Tongue (tissue), 2 donors: ENCODE measurements around the gene GRIK2. TPM values are rescaled to one million over a fixed set of nuclear protein-coding genes. Genes with fewer than 3 reads are reported as not detected.
A peak's percentile ranks its signal among the peaks of the same experiment; 100 is the strongest.

ENCODE experiments used
- DNase-seq: peaks from one replicate; pipeline ENCODE4 v3.0.0-alpha.2; 2015
- total RNA-seq: library from RNA; depleted of rRNA; stranded (reverse); fragments of >200 nt; gene quantifications from one replicate; pipeline ENCODE4 v1.2.3, GENCODE V29; 2014

GRIK2 gene
- total RNA-seq, 1 donor from 2014 or later: 3.1 TPM

DNA sequence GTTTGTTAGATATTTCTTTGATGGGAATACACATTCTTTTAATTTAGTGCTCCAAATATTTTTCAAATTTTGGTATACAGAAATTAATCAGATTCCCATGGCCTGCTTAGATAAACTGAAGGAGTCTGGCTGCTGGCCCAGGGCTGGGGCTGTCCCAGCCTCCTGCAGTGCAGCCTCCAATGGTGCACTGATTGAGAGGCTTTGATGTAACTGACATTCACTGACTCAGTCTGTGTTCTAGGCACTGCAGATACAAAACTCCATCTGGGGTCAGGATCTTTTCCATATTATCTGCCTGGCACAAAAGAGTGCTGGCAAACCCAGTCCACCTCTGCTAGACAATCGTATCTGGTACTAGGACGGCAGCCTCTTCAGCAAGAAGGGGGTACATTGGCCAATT lies 64.8 kb downstream of the GRIK2 start:
- no peak for DNase-seq

DNA sequence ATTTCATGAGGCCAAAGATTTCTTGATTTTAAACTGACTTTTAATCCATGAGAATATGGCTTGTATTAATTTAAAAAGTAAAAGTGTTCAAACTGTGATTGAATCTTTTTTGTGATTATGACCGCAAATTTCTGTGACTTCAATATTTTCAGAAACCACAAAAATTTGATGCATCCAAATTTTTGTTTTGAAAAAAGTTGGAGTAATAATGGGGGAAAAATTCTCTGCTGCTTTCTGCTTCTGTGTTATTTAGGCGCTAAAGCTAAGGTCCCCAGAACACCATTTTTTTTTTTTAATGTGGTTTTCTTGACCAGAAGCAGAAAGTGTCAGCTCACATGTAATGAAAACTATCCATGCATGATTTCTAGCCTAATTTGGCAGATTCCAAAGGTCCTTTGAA lies 65.3 kb downstream of the GRIK2 start:
- DNase-seq: no peak

DNA sequence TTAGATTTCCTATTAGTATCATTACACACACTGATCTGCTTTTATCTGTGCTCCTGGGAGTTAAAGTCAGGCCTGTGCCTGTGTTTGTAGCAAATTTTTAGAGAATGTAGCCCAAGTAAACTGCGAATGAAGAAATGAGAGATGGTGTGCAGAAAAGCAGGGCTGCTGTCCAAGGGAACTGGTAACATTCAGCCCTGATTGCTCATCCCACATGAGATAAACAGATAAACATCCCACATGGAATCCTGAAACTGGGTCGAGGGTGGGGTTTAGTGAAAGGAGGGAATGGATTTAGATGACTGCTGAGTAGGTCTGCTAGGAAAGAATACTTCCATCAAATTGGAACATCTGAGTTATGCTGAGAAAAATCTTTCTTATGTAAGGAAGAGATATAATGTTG lies 69.1 kb downstream of the GRIK2 start:
- no peak for DNase-seq

DNA sequence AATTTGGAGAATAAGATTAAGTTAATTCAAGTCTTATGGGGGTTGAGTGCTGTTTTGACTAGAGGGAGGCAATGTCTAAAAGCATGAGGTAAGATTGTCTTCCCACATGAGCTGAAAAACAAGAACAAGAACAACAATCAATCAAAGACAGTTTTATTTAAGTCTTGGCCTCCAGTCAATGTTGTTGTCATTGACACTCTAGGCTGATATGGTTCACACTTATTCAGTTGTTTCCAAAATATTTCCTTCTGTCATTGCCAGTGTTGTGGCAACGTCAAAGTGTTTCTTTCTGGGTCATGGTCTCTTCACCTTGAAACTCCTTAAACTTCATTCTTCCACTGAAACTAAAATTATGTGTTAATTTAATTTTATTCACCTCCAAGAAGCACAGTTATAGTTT lies 72.4 kb downstream of the GRIK2 start:
- DNase-seq: no peak

DNA sequence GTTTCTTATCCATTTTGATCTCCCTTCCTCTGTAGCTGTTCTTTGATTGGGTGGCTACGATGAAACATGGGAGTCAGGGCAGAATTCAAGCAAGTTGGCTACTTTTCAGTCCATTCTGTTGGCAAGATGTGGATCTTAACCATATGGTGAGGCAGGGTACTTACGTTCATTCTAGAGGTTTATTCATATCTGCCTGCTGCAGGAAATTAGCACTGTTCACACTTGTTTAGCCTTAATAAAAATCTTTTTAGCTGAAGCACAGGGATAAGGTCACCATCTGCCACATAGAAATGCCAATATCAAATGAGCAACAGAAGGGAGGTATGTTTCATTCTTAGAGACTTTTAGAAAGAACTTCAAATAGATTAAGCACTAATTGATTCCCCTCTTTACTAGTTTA lies 83.9 kb downstream of the GRIK2 start:
- DNase-seq: no peak

DNA sequence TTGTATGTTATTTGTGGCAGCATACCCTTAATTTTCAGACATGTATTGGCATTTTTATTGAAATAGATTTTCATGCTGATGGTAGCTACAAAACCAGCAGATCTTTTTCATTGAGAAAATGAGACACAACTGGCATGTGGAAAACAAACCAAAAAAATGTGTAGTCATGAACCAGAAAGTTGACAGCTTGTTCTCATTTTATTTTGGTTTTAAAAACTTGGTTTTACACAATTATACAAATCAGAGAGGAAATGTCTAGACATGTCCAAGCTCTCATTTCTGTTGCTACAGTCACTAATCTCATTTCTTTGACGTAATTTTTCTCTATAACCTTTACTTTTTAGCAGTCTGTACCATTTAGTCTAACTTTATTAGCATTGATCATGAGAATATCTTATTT lies 85.4 kb downstream of the GRIK2 start:
- DNase-seq: no peak

DNA sequence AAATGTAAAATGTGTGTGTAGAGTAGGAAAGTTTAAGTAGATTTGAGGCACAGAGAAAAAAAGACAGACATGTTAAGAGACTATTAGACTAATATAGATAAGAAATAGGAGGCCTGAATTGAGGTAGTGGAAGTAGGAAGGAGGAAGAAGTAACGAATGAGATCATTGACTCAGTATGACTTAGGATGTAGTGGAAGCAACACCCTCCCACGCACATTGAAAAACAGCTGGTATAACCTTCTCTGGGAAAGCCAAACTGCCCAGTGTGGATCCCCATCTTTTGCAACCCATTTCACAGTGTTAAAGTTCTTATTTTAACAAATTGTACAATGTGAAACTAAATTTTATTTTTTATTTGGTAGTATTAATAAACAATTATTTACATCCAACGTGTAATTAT lies 89.1 kb downstream of the GRIK2 start:
- no peak for DNase-seq

DNA sequence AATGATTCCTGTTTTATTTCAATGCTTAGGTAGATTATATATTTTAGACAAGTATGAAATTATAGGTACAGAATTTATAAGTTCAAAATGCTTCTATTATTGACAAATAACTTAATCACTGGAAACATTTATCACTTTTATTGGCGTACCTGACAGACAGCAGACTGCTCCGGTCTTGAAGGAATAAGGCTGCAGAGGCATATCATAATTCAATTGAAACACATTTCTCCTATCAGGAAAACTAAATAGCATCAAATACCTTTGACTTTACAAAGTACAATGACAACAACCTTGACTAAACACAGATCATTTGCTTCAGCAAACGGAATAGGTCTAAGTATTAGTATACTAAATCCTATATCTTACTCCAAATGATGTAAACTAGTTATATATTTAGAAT lies 91.3 kb downstream of the GRIK2 start:
- DNase-seq: no peak

DNA sequence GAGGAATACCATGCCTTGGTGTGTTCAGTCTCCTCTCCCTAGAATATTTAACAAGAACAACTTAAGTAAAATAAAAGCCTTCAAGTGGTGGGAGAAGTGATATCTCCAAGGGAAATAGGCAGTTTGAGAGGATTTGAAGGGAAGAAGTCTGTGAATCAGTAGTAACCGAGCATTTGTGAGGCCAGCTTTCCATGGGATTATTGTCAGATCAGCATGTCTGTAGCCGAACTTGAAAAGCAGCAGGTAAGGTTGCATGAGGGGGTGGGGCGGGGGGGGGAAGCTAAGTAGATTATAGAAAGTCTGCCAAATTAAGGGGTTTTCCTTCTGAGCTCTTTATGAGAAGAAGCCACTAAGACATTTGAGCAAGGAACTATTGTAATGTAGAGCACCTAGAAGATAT lies 92.6 kb downstream of the GRIK2 start:
- no peak for DNase-seq

DNA sequence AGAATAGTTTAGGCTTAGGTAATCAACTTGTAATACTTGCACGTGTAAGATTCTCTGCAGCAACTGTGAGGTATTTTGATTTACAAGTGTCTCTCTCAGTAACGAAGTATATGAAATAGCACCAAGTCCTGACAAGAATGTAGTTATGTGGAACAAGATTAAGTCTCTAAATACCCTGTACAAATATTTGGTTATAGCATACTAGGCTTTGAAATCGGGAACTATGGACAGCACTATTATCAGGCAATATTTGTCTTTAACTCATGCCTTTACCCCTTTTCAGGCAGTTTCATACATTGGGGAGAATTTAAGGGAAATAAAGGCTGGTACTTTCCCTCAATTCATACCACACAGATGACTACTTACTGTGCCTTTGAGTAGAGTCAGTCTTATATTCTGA lies 93.2 kb downstream of the GRIK2 start:
- no peak for DNase-seq

DNA sequence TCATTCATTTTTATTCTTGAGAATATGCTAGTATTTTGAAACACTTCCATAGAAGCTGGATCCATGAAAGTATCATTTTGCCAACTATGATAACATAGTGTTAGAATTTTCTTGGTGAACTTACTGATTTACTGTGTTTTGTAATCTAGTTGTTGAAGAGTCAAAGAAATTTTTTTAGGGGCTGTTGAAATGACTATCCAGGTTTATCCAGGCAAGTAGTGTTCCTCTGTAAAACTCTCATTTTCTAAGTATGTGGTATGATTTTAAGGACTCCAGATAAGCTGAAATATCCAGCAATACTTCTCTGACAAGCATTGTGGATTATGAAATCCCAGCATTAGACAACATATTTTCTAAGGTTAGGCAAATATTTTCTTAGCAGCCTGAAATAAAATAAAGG lies 95.9 kb downstream of the GRIK2 start:
- DNase-seq: no peak

DNA sequence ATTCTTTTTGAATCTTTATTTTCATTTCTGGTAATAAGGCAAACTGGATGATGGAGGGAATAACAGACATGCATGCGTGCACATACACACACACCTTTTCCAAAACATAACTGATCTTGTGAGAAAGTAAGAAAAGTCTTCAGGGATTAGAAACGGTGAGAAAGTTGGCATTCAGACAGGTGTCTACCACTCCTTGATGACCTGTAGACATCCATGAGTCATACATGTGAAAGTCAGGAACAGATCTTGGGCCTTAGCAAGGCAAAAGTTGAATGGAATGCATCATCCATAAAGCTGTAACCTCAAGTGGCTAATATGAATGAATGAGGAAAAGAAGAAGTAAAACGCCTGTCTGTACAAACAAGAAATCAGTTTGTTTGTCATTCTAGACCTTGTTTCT lies 97.3 kb downstream of the GRIK2 start:
- no peak for DNase-seq

DNA sequence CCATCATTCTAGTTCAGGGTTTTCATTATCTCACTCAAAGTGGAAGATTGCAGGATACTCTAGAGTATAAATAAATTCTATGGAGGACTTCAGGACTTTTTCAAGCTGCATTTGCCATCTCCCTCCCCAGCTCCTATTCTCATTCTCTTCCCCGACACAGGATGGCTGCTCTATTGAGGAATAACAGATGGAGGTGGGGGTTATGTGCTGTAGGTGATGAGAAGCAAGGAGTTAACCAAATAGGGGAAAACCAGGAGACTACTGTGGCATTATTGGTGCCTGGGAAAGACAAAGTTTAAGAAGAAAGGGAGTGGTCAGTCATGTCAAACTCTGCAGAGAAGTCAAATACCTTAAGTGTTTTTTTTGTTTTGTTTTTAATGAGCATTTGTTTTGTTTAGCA lies 109.3 kb downstream of the GRIK2 start:
- no peak for DNase-seq

DNA sequence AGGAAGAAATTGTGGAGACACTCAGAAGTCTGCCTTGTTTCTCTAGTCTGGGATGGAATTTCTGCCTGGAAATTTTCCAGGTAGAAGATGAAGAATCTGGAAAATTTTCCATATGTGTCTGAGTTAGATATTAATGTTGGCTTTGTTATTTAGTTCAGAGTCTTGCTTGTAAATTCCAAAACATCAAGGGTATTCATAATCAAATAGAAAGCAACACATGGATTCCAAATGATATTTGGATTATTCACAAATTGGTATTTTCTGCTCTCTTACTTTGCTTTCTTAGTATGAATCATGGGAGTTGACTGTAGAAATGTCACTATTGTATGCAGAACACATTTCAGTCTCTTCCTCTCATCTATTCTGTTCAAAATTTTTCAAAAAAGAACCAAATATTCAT lies 116.0 kb downstream of the GRIK2 start:
- no peak for DNase-seq

DNA sequence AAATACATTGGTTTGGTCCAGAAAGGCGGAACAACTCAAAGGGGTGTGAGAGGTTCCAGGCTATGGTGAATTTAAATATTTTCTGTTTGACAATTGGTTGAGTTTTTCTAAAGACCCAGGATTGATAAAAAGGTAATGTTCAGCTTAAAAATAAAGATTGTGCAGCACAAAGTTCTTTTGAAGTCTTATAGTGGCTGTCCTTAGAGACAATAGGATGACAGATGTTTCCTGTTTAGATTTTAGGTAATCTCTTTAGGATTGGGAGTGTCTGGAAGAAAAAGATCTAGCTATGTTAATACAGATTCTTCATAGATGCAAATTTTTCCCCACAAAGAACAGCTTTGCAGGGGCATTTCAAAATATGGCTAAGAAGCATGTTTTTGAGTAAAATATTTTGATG lies 119.7 kb downstream of the GRIK2 start:
- DNase-seq: no peak

DNA sequence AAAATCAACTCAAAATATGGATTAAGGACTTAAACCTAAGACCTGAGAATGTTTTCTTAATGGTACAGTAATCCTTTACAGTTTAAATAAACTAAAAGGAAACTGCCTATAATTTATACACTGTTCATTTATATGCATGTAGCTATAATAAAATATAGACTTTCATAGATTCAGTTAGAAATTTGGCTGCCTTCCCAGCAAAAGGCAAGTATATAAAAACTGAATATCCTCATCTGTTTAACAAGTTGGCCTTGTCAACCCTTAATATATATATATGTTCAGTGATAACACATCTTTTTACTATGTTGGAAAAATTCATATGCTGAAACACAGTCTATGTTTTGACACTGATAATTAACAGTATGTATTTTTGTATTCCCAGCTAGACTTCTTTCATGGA lies 123.1 kb downstream of the GRIK2 start:
- peak; percentile 2 for DNase-seq

DNA sequence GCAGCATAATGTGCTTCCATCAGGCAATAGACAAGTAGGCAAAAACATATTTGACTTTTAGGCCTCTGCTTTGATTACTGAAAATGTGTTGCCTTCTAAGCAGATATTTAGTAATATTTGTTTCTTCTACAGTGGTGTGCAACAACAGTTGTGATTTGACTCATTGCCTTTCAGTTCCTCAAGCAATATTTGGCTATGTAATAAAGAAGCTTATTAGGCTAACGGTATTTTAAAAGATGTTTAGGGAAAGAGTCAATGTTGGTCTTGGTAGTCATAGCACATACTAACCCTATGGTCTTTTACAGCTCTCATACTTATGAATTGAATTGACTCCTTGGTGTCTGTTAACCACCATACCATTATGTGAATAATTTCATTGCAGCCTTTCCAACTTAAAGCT lies 124.1 kb downstream of the GRIK2 start:
- DNase-seq: no peak

DNA sequence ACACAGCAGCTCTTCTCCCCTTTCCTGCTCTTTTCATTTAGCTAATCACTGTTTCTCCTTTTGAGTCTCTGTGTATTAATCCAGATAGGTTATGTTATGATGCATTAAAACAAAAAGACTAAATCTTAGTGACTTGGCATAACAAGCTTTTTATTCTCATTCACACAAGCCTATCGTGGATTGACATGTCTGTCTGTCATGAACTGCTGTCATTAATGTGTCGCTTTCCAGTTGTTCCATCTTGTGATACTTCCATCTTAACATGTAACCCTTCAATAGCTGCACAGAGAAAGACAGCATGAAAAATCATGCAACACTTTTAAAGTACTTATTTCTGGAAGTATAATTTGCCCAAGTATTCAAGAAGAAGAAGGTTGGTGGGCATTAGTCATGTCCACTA lies 128.7 kb downstream of the GRIK2 start:
- no peak for DNase-seq

DNA sequence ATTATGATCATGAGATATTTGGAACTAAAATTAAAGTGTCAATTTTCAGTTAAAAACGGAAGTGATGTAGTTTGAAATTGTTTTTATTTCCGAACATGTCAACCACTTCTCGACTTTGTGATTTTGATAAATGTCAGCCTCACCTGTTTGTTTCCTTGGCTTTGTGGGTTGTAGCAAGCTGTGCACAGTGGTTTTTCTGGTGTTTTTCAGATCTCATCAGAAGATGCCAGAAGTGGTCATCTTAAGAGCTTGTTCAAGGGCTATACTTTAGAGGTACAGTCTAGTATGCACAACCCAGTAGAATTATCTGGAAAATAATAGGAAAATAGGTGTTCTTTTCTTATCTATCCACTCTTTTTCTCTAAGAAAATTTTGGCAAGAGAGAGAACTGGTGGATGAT lies 134.0 kb downstream of the GRIK2 start:
- no peak for DNase-seq

DNA sequence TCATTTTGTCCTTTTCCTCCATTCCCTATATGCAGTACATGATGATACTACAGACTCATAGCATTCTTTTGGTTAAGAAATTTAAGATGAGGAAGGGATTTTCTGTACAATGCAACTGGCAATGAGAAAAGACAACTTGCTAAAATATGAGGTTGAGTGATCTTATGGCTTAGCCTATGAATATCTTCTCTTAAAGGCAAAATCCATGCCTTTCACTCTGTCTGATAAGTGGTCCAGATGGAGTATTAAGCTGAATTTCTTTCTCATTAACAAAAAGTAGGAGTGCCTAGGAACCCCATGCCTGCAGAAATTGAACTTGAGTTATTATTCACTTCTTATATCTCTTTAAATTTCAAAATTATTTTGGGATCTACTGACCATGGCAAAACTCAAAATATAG lies 135.3 kb downstream of the GRIK2 start:
- no peak for DNase-seq

DNA sequence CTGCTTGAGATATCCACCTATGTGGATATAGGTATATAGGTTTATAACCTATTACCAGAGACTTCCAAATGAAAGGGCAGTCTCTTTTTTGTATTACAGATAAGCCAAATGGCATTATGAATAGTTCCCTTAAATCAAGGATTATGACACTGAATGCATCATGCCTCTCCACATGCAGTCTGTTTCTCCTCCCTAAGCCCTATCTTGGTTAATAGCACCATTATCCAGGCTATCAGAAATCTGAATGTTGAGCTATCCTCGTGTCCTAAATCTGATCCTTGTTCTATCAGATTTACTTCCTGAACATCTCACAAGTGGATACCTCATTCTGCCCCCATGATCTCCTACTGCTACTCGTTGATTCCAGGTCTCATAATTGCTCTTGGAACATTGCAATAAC lies 138.0 kb downstream of the GRIK2 start:
- DNase-seq: no peak

DNA sequence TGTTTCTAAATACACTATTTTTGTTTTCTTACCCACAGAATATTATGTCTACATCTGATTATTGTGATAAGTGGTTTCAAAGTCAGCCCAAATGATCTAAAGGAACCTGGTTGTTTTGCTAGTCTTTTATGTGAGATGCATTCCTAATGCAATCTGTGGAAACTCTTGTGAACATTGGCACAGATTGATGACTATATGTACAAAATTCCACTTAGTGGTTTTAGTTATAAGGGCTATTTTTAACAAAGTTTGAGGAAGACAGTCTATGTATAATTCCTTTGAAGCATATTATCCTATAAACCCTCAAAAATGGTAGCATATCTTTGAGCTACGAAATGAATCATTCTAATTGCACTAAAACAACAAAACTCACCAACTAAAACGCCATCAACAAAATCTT lies 140.9 kb downstream of the GRIK2 start:
- DNase-seq: no peak

DNA sequence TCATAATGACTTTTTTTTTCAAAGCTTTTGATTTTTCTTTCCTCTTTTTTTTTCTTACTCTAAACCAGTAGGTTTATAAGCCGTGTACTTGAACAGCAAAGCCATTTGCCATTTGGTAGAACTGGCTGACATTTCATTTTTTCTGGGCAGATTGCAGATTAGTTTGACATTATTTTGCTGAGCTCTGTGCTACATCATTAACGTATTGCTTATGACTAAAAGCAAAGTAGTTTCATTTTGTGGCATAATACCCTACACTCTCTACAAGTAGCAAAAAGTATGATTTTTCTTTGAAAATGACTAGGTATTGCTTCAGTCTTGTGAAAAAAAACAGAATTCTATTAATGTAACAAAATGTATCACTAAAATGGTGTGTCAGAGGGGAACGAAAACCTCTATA lies 141.3 kb downstream of the GRIK2 start:
- DNase-seq: no peak

DNA sequence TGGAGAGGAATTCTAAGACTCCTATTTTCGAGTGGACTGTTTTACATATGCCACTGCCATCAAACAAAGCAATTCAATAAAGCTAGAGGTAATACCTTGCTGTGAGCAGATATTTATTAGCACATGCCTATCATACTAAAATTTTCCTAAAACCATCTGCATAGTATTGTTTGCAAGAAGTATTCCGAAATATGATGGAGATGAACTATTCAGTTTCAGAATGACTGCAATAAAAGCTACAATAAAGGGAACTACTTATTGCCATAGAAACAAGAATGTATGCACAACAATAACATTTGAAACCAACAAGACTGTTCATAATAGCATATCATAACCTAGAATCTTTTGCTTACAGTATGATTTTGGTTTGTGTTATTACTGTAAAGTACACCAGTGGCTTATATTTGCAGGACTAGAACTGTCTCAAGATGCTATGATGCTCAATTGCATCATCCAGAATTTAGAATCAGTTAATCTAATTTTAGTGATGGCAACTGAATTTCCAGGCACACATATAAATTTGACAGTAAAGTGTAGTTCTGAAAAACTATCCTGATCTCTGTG lies 144.3 kb downstream of the GRIK2 start:
- DNase-seq: peak; percentile 2

DNA sequence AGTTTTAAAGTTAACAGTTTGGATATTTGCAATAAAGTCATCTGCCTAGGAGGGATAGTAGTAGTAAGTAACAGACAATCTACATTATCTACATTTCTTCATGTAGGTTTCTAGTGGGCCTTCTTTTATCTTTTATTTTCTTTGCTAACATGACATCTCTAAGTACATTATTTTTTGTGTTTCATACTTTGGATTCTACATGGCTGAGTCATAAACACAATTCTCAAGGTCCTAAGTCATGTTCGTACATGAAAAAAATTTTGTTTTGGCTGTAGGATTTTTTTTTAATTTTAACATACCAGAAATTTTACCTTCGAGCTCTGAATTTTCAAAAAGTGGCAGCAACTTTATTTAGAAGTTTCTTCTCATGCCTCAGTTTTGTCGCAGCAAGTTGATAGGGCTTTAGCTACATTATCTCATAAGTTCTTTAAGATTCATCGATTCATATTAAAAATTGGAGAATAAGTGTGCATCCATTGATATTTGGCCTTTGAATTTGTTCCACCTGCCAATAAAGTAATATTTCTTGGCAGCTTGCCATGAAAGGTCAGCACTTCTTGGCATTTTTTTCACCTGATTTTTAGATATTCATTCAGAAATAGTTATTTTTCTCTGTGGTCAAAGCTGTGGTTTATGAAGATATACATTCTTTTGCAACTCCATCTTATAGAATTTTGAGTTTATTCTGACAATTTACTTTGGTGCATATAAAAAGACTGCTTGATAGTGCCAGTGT lies 146.2 kb downstream of the GRIK2 start:
- no peak for DNase-seq
